ENCODE data around the gene MARK3. TPM values are rescaled to one million over a fixed set of nuclear protein-coding genes. Genes with fewer than 3 reads are reported as not detected.
A peak's percentile ranks its signal among the peaks of the same experiment; 100 is the strongest.

MARK3 gene
- total and polyA plus RNA-seq, 2 of the 13 experiments (the other 11 are each of a cell fraction or from before 2014, with no cell fraction given) = 47.7 to 56.6 TPM

GRCh38 chr14:103514596-103515421 lies 129.6 kb downstream of the MARK3 start:
- BruUV-seq (replicated peaks) = no TSS peak
- Histone ChIP-seq H3K4me1 (ENCODE audit: insufficient read depth, low read length) (peaks cover 44% of the 10 kb centered on the region), H3K9me3 (ENCODE audit: low read length) (no peaks in the 10 kb centered on the region), H3K27me3 (ENCODE audit: control insufficient read depth in 1 of 2, insufficient read depth in 2 of 2, low read length in 2 of 2) (no peaks in the 10 kb centered on the region), H3K36me3 (replicated peaks in 1 of 2; ENCODE audit: control insufficient read depth in 1 of 2, insufficient read depth in 2 of 2, low read length in 2 of 2) (peaks cover 0 to 7% of the 10 kb centered on the region in 2 experiments; a peak in 1 of 5 replicates), H3K79me2 (ENCODE audit: insufficient read depth, low read length) (no peaks in the 10 kb centered on the region), H3K9ac (ENCODE audit: insufficient read depth, low read depth, low read length) (no peak overlapping the region), H3K27ac (ENCODE audit: extremely low read length, insufficient read depth, low read length) (no peak overlapping the region), H3K4me2 (ENCODE audit: low read depth, low read length) (no peak overlapping the region), H4K20me1 (ENCODE audit: insufficient read depth, low read length) (no peaks in the 10 kb centered on the region), H3K4me3 (replicated peaks in 1 of 3; ENCODE audit: insufficient read depth in 1 of 3, low read depth in 2 of 3, low read length in 3 of 3) (no peak overlapping the region), H2AFZ (ENCODE audit: low read length) (no peak overlapping the region)
- WGBS (ENCODE audit: low lambda C conversion rate) = 87% methylated on average over 9 of the region's 18 CpGs
- FAIRE-seq (no peak), DNase-seq (ENCODE audit: low spot score) (no peak), ATAC-seq (no peak)
- TF ChIP-seq EEA1 (CRISPR knock-in tag; IDR thresholded peaks at IDR 0.05; ENCODE audit: borderline replicate concordance) (no peak), AGO2 (optimal IDR thresholded peaks at IDR 0.05; ENCODE audit: low read depth, low read length) (peak; percentile 71), HNF1A (IDR thresholded peaks at IDR 0.05; ENCODE audit: low read depth) (no peak), HNF1A (CRISPR knock-in tag; IDR thresholded peaks at IDR 0.05; ENCODE audit: borderline replicate concordance) (no peak), HNRNPL (IDR thresholded peaks at IDR 0.05; ENCODE audit: low read depth, low read length) (0 out of 2 replicates have a peak, but pooled peaks have one; percentile 28)
- intact Hi-C loops (cut with micrococcal nuclease; ENCODE audit: unreplicated experiment) (no loop called here), in situ Hi-C loops (cut with HindIII; ENCODE audit: extremely low pct_ligation_motif_present, low pct_unique_long_range_greater_than_20kb) (no loop called here)
- ChIA-PET CTCF (ENCODE audit: low intra/inter-chr PET ratio, low total read pairs) (no interaction called here), POLR2A (no interaction called here)
